CD4-positive, alpha-beta T cell treated with Interleukin-15 for 1 hour (primary cell): ENCODE data around the gene OSBPL7.

Experiments used
- DNase-seq: peaks from one replicate; pipeline ENCODE4 v3.0.0-alpha.2; 2020

The OSBPL7 gene

DNA sequence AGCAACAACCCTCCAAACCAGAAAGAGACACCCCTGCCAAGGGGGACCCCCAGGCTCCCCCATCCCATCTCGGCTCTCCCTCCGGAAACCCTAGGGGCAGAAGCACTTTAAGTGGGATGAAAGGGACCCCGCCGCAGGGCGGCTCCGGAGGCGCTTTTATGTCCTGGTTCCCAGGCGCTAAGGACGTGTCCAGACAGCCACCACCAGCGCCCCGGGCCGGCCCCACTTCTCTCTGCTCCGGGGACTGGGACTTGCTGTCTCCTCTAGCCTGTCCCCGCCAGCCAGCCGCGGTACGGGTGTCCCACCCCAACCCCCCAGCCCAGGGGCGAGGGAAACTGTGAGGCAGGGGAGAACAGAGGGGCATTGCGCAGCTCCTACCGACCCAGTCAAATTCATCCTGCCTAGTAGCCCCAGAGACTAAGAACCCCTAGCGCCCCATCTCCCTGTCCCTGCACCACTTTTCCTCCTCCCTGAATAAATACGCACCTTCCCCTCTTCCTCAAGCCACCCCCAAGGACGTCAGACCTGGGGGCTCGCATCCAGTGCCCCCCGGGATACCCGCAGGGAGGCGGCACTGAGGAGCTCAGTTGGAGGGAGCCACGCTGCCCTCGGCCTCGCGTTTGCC lies 25.2 kb upstream of the OSBPL7 start:
- DNase-seq = no peak

- no peak for DNase-seq
These were observed 24.1 kb upstream of the OSBPL7 start for GRCh38 chr17:47845716-47846075.

DNA sequence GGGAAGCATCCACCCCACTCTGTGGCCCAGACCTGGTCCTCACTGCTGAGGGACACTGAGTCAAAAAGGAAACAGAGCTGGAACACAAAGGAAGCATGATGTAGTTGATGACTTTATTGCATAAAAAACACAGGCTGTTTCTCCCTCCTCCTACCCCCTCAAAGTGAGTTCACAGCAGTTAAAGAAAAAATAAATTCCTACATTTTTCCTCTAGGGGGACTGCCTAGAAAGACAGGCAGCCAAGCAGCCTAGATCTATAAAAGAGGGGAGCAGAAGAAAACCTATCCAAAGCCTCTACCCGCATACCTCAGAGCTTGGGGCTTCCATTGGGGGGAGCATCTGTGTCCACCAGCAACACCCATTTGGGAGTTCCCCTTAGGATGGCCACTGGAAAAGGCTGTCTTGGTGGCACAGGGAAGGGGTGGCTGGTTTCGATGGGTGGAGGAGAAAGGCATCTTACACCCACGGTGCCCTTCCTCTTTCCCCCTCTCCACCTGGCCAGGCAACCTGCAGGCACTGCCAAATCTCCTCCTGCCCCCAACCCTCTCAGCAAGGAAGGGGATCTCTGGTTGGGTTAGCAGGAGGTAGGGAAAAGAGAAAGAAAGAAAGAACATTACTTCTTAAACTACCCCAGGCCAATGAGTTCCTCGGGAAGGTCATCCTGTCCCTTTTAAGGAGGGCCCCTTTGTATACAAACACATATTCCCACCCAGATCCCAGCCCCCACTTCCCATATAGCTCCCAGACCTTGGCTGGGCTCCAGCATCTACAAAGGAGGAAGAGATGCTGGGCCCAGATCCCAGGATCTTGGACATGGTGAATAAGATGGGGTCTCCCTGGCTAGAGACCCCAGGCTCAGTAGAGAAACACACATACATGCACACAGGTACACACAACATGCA lies 23.5 kb upstream of the OSBPL7 start:
- DNase-seq = no peak

- no peak for DNase-seq
These were observed 22.6 kb upstream of the OSBPL7 start for GRCh38 chr17:47844227-47844626.

- DNase-seq = no peak
These were observed 21.8 kb upstream of the OSBPL7 start for GRCh38 chr17:47843391-47843730.

- no peak for DNase-seq
These were observed 20.1 kb upstream of the OSBPL7 start for GRCh38 chr17:47841488-47842291.

DNA sequence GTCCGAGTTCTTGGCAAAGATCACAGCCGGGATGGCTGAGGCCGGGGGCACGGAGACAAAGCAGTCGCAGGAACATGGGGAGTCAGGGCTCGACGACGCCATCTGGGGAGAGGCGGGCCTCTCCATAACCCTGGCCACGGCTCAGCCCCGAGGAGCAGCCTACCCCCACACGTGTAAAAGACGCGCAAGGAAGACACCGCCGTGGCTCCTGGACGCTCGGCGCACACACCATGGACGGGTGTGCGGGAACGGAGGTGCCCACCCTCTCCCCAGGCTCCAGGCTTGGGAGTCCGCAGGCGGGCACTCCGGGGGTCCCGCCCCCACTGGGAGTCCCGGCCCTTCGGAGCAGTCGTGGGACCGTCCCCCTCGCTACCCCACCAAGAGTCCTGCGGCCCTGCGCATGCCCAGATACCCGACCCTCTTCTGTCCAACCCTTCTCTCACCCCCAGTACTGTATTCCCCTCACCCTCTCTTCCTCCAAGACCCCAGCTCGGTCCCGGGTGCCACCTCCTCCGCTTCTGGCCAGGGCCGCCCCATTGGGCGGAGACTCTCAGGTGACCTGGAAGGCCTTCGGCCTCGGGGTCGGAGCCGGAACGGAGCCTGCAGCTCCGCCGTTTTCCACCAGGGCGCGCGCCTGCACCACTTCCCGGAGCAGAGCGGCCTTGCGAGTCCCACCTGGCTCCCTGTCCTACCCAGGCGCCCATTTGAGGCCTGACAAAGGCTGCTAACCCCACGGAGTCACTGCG lies 19.3 kb upstream of the OSBPL7 start, which contains the start of gene SCRN2:
SCRN2 (minus strand) TSS at position 532 of the 746 bp plus-strand sequence; CDS start at position 102, 430 bp downstream.
- DNase-seq = peak; percentile 87

DNA sequence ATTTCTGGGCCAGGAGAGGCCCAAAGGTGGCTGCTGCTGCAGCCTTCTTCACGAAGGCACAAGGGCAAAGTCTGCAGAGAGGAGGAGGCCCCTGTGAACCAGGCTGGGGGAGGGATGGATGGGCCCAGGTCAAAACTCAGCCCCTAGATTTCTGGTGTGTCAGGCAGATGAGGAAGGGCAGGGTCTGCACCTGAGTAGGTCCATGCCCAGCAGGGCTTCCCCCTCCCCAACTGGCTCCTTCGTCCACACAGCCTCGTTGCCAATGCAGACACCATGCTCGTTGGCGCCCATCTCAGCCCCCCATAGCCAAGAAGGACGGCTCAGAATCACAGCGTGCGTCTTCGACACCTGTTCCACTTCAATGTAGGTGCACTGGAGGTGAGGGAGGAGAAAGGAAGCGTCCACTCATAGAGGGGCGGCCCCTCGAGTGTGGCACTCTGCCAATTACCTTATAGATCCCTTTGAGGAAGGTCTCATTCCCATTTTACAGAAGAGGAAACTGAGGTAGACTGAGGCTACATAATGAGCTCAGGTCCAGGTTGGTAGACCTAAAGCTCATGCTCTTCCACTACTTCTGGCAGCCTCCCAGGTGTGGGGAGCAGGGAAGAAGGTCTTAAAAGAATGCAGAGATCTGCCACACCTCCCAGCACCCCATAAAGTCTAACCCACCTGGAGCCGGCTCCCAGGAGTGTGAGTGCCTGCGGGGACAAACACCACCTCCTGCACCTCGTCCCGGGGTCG lies 18.6 kb upstream of the OSBPL7 start:
- no peak for DNase-seq

DNA sequence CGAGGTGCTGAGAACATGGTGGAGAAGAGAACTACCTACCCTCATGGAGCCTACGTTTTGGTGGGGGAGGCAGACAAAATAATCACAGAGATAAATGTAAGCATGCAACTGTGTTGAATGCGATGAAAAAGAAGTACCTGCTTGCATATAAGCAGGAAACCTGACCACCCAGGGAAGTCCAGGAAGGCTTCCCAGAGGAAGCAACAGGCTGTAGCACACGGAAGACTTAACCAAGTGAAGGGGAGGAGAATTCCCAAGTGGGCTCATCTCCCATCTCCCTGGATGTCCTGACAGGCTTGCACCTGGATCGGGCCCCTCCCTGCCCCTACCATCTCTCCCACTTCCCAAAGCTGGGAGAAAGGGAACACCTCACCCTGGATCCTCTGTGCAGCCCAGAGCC lies 17.5 kb upstream of the OSBPL7 start:
- DNase-seq = no peak

DNA sequence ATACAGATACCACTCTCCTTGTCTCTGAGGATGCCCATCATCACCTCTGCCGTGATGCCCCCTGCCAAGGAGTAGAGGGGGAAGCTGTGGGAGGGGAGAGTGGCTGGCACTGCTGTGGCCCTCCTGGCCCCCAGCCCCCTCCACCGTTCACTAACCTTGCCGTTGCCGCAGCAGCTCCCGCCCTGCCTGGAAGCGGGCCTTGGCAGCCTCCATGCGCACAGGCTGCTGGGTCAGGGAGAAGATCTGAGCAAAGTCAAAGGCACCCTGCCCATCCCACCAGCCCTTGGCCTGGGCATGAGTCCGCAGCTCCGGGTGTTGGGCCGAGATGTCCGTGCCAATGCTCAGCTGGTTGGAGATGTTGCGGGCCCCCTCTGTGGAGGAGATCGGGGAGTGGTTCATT lies 17.0 kb upstream of the OSBPL7 start:
- no peak for DNase-seq

GRCh38 chr17:47837401-47838039 lies 15.9 kb upstream of the OSBPL7 start:
- DNase-seq = no peak

DNA sequence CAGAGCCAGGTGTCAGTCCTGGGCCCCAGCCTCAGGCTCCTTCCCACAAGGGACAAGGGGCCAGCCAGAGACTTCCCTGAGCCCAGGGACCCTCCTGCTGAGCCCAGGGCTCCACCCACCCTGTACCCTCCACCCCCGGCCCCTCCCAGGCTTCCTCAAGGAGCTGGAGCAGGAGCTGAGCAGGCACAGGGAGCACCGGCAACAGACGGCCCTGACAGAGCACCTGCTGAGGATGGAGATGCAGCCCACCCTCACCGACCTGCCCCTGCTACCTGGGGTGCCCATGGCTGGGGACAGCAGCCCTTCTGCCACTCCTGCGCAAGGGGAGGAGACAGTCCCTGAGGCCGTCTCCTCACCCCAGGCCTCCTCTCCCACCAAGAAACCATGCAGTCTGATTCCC lies 15.0 kb upstream of the OSBPL7 start:
- DNase-seq = no peak

DNA sequence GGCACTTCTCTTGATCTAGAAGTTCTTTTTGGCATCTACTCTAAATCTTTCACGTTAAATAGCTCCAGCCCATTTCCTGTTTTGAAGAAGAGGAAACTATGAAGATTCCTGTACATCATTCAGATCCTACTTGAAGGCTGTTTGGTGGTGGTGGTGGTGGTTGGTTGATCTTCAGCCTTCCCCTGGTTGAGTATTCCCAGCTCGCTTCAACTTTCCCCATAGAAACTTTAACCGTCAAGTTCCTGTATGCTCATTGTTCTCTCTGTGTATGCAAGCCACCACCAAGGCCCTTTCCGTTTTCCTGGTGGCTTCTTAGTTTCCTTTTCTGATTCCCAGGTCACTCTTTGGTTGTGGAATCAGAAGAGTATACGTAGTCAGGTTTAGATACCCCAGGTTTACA lies 13.2 kb upstream of the OSBPL7 start:
- no peak for DNase-seq

DNA sequence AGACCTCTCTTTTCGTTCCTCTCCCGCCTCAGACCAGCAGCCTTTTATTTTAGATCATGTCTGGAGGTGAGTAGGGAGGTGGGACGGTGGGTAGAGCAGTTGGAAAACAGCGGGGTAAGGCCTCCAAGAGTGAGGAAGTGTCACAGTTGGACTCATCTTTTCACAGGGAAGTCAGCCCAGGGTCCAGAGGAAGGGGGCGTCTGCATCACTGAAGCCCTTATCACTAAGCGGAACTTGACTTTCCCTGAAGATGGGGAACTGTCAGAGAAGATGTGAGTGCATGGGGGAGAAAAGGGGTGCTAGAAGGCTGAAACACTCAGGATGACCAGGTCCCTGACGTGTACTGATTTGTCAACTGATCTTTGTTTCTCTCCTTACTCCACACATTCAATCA lies 10.3 kb upstream of the OSBPL7 start:
- peak; percentile 29 for DNase-seq

DNA sequence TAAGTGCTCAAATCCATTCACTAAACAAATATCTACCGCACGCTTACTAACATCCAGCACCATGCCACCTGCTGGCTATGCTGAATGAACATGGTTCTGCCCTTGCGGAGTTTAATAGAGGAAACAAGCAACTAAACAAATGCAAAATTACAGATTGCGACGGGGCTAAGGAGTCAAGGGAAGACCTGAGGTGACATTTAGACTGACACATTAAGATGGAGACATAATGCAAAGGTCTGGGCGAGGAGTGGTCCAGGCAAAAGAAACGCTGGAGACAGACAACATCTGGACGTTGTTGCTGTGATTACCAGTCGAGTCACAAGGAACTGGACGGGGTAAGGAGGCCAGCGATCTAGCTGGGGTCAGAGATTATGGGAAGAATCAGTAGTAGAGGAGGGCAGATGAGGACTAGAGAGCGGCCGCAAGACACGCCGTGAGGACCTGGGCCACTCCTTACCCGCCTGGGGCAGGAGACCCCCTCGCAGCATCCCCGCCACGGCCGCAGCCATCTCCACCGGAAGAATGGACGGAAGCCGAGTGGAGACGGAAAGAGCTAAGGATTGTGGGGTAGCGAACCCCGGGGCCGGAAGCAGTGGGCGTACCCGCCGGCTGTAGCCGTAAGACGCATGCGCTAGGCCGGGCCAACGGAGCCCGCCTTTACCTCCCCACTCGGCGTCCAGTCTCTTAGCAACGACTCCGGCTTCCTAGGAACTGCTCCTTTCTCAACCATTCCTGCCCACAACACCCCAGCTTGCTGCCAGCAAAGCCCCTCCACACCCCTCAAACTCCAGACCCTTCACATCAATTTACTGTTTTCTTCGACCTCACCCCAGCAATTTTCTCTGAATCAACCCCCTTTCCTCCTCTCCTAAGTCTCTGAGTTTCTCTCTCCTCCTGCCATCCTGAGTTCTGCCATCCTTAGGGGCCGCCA lies 9.7 kb upstream of the OSBPL7 start, which contains the start of the genes LRRC46 and MRPL10:
LRRC46 (plus strand) TSS at position 668 of the 931 bp plus-strand sequence. CDS start 320 bp downstream, outside the sequence.
MRPL10 (minus strand) TSS at position 539 of the 931 bp plus-strand sequence; CDS start at position 509, 30 bp downstream.
- peak; percentile 92 for DNase-seq

- no peak for DNase-seq
These were observed 8.9 kb upstream of the OSBPL7 start for GRCh38 chr17:47830396-47831002.

GRCh38 chr17:47829870-47830269 lies 8.3 kb upstream of the OSBPL7 start:
- DNase-seq = peak; percentile 85

GRCh38 chr17:47823519-47823918 lies 1.9 kb upstream of the OSBPL7 start:
- DNase-seq = no peak

DNA sequence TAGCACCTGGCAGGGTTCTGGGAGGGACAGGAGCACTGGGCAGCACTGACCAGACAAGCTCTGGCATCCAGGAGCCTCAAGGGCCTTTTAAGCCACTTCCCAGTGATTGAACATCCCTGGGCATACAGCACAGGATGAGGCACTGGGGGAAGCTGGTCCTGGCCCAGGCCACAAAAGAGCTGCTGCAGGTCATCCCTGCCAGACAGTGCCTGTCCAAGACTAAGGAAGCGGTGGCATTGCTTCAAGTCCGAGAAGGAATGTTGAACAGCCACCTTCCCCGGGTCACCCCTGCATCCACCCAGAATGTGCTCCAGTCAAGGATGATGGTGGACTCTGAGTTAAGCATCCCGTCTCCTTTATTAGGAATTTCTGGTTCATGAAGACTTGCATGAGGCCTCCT lies 1.2 kb upstream of the OSBPL7 start:
- no peak for DNase-seq

- no peak for DNase-seq
These were observed 567 bp downstream of the OSBPL7 start for GRCh38 chr17:47821031-47821423.
